HL-60 (cell line): ENCODE data around the gene HOXD13.

ENCODE experiments used
- GABPA ChIP-seq: IDR thresholded peaks from 2 replicates; pipeline ENCODE4 v1.6.1; 2012; ENCODE audit warnings: low read depth
- POLR2AphosphoS5 ChIP-seq: IDR thresholded peaks from 2 replicates; pipeline ENCODE4 v1.6.1; 2012; ENCODE audit warnings: low read depth
- TF ChIP-seq, protein P1 (sequence below): IDR thresholded peaks from one replicate; pipeline ENCODE4 v1.5.1; 2011; ENCODE audit warnings: low read length, control low read depth, inconsistent platforms; ENCODE audit not compliant: insufficient read depth

DNA sequence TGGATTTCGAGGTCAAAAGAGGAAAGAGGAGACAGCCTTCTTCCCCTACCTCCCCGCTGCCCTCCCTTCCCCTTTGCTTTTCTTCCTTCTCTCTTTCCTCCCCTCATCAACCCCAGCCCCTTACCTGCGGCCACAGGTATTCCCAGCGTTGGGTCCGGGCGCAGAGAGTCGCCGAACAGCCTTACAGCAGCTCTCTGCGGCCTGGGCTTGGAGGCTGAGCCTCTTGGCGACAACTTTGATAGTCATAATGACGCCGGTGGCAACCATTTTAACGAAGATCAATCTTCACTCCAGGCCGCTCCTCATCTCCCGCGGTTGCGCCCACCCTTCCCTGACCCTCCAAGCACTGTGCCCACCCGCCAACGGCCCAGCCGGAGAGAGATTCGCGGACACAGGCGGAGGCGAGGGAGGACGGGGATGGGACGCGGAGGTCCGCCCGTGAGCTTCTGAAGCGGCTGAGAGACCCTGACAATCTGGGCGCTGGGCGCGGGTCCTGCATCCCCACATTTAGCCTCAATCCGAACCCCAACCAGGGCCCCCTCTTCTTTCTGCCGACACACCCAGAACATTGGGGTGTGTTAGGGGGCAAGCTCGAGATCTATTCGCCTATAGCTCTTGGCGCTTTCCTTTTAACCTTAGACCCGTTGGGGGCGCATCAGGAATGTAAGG, 7.3 kb upstream of the HOXD13 start:
- TF ChIP-seq, protein P1, sequence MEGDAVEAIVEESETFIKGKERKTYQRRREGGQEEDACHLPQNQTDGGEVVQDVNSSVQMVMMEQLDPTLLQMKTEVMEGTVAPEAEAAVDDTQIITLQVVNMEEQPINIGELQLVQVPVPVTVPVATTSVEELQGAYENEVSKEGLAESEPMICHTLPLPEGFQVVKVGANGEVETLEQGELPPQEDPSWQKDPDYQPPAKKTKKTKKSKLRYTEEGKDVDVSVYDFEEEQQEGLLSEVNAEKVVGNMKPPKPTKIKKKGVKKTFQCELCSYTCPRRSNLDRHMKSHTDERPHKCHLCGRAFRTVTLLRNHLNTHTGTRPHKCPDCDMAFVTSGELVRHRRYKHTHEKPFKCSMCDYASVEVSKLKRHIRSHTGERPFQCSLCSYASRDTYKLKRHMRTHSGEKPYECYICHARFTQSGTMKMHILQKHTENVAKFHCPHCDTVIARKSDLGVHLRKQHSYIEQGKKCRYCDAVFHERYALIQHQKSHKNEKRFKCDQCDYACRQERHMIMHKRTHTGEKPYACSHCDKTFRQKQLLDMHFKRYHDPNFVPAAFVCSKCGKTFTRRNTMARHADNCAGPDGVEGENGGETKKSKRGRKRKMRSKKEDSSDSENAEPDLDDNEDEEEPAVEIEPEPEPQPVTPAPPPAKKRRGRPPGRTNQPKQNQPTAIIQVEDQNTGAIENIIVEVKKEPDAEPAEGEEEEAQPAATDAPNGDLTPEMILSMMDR, result no peak
- TF ChIP-seq POLR2AphosphoS5 (no peak), GABPA (no peak)
